H1 (cell line): ENCODE data around the gene EFR3B. TPM values are rescaled to one million over a fixed set of nuclear protein-coding genes. Genes with fewer than 3 reads are reported as not detected.

Experiments used
- GABPA ChIP-seq: IDR thresholded peaks from 2 replicates; pipeline ENCODE4 v1.6.1; 2011; ENCODE audit warnings: mild to moderate bottlenecking, low read length, moderate library complexity, borderline replicate concordance; ENCODE audit not compliant: insufficient read depth
- HDAC6 ChIP-seq: IDR thresholded peaks from one replicate; pipeline ENCODE4 v1.7.1; 2012; ENCODE audit warnings: low read depth, mild to moderate bottlenecking, inconsistent platforms, low read length, moderate library complexity
- polyA plus RNA-seq, 7 experiments: library from polyadenylated mRNA; depleted of rRNA in 3 of 7; stranded (reverse) in 5 of 7; unstranded in 2 of 7; fragments of >200 nt in 5 of 7; fragments of 200-250 nt in 2 of 7; gene quantifications; 1 replicate in 5 of 7; 2 replicates in 1 of 7; 4 replicates in 1 of 7; pipeline versions ENCODE4 v1.2.1 to v1.2.3, GENCODE V29; 2011 to 2013; ENCODE audit warnings: missing spikeins in 2 of 7, mixed read lengths in 2 of 7
- total RNA-seq: library from RNA; stranded (reverse); fragmentation: NEBNext Ultra II Directional; extraction: Animal tissue kit (Norgen Biotek cat#: 25700); gene quantifications from 2 replicates; pipeline ENCODE4 v1.2.1, GENCODE V29; 2021

EFR3B gene
- total and polyA plus RNA-seq, 2 of the 8 experiments (the other 6 are each of a cell fraction or from before 2014, with no cell fraction given), result 3.4 to 9.6 TPM

DNA sequence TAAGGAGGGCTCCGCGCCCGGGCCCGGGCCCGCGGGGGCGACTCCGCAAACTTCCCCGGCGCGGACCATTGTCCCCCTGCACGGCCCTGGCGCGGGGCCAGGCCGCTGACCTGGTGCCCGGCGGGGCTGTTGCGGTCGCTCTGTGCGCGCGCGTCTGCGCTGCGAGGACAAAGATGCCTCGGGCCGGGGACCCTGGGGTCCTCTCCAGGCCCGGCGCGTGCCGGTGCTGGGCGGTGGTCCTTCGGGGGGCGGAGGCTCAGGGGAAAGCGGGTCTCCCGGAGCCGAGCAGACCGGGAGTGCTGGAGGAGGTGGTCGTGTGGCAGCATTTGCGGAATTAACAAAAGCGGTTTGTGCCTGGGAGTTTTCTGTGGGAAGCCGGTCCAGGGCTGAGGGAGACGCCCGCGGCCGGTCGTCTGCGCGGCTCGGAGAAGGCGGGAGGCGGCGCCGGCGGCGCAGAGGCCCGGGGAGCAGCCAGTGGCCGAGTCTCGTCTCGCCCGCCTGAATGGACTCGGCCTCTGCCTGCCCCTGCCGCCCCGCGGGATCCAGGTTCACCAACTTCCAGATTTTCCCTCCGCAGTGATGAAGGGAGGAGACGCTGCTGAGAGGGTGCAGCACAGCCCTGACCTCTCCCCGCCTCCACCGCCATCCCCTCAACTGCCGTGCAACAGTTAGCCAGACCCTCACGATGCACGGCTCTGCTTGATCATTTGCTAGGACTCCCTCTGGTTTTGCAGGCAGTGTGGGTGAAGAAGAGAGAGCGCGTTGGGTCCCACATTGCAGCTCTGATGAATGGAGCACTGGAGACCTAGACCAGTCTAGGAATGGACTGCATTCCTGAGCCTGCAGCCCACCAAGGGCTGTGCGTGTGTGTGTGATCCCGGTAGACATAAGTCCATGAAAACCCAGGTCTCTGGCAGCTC, 705 bp downstream of the EFR3B start (continued):
- no peak for TF ChIP-seq HDAC6
- TF ChIP-seq GABPA, result no peak
- TF ChIP-seq, all 59 proteins: peak for 11
